GM12878 (cell line): ENCODE results near the gene ANKRD16. TPM values are rescaled to one million over a fixed set of nuclear protein-coding genes. Genes with fewer than 3 reads are reported as not detected.

ENCODE experiments used
- ATAC-seq: fragments of 200-7000 bp; cut with Tn5 transposase; 3 replicates; pipeline ENCODE4 v1.9.1; 2020; ENCODE audit warnings: mild to moderate bottlenecking, moderate library complexity
- BruUV-seq: library from RNA; stranded (reverse); fragments of 400-500 nt; replicated peaks from 2 replicates; lab custom pipeline; 2021; lab: Mats Ljungman, UMichigan
- CTCF ChIA-PET: fragments of 300-600 bp; sonication (Branson Sonifier 250); formaldehyde crosslinking; extraction: SDS; loops from one replicate; lab custom pipeline; 2021; ENCODE audit warnings: inconsistent platforms; lab: Yijun Ruan, JAX
- POLR2A ChIA-PET: fragments of 350-600 bp; formaldehyde crosslinking; extraction: SDS; loops from one replicate; lab custom pipeline; 2021; ENCODE audit warnings: inconsistent platforms; lab: Charles Lee
- RAD21 ChIA-PET: fragments of 300-600 bp; sonication (Branson Sonifier 250); formaldehyde crosslinking; loops from one replicate; lab custom pipeline; 2023; ENCODE audit warnings: antibody characterized with exemption; ENCODE audit not compliant: unreplicated experiment; lab: Charles Lee
- SMC1A ChIA-PET: fragments of 300-600 bp; sonication (Branson Sonifier 250); formaldehyde crosslinking; loops from one replicate; lab custom pipeline; 2023; ENCODE audit not compliant: unreplicated experiment, uncharacterized antibody; lab: Charles Lee
- DNase-seq: peaks from one replicate; pipeline ENCODE4 v3.0.0-alpha.2; 2011; ENCODE audit warnings: low read depth, low spot score
- FAIRE-seq: peaks from 3 replicates; lab custom pipeline; 2011; peaks lifted over from hg19 to GRCh38; lab: Jason Lieb, UNC
- H2AFZ ChIP-seq: 2 replicates; pipeline ENCODE4 v1.6.0; 2011; ENCODE audit warnings: low read depth, low read length, control low read depth; ENCODE audit not compliant: control insufficient read depth
- H3K27ac ChIP-seq: 2 replicates; pipeline ENCODE4 v1.5.1; 2011; ENCODE audit warnings: control low read depth; ENCODE audit not compliant: control insufficient read depth, insufficient read depth
- H3K27me3 ChIP-seq, 2 experiments: replicated peaks in 1 of 2; 2 replicates each; pipeline versions ENCODE4 v1.6.0 to v1.6.1; 2011; ENCODE audit warnings: low read length in 1 of 2; ENCODE audit not compliant: control insufficient read depth in 2 of 2, insufficient read depth in 2 of 2
- H3K36me3 ChIP-seq, 2 experiments: 2 replicates each; pipeline ENCODE4 v1.5.1; 2011; ENCODE audit warnings: low read length in 1 of 2; ENCODE audit not compliant: control insufficient read depth in 2 of 2, insufficient read depth in 2 of 2
- H3K4me1 ChIP-seq: 2 replicates; pipeline ENCODE4 v1.6.1; 2011; ENCODE audit warnings: mild to moderate bottlenecking, low read length, moderate library complexity, mixed read lengths; ENCODE audit not compliant: control insufficient read depth, insufficient read depth
- H3K4me2 ChIP-seq: 2 replicates; pipeline ENCODE4 v1.6.0; 2011; ENCODE audit warnings: control low read depth; ENCODE audit not compliant: control insufficient read depth, insufficient read depth
- H3K4me3 ChIP-seq: fragments of 200-600 bp; sonication (generic); 2 replicates; pipeline ENCODE4 v1.5.1; 2016
- H3K79me2 ChIP-seq: 2 replicates; pipeline ENCODE4 v1.6.0; 2011; ENCODE audit warnings: low read length; ENCODE audit not compliant: control insufficient read depth, insufficient read depth
- H3K9ac ChIP-seq: 2 replicates; pipeline ENCODE4 v1.8.0; 2011; ENCODE audit warnings: low read length, control low read depth, mixed read lengths; ENCODE audit not compliant: control insufficient read depth, insufficient read depth
- H3K9me3 ChIP-seq: replicated peaks from 3 replicates; pipeline ENCODE4 v1.5.1; 2011; ENCODE audit warnings: mild to moderate bottlenecking, low read length; ENCODE audit not compliant: control insufficient read depth, insufficient read depth
- H4K20me1 ChIP-seq: 2 replicates; pipeline ENCODE4 v1.6.0; 2011; ENCODE audit not compliant: control insufficient read depth, insufficient read depth
- ATF3 ChIP-seq: IDR thresholded peaks from 2 replicates; pipeline ENCODE4 v1.6.1; 2011; ENCODE audit warnings: low read depth, mild to moderate bottlenecking, low read length, moderate library complexity, borderline replicate concordance; ENCODE audit errors: extremely low read depth
- BCL11A ChIP-seq: IDR thresholded peaks from 2 replicates; pipeline ENCODE4 v1.6.1; 2011; ENCODE audit warnings: low read depth, low read length
- BHLHE40 ChIP-seq, 2 experiments: fragments of 450-650 bp in 1 of 2; IDR thresholded peaks; 2 replicates each; pipeline ENCODE4 v1.6.1; 2011 to 2017; ENCODE audit warnings: low read depth in 2 of 2, borderline replicate concordance in 1 of 2, improper control_type of control experiment in 1 of 2, low read length in 1 of 2, mild to moderate bottlenecking in 1 of 2
- DPF2 ChIP-seq: fragments of 450-650 bp; IDR thresholded peaks from 2 replicates; pipeline ENCODE4 v1.6.1; 2017; ENCODE audit warnings: mild to moderate bottlenecking
- E2F4 ChIP-seq: IDR thresholded peaks from 2 replicates; pipeline ENCODE4 v1.6.1; 2012; ENCODE audit warnings: low read depth, low read length, improper control_type of control experiment
- FOXK2 ChIP-seq: fragments of 450-650 bp; IDR thresholded peaks from 2 replicates; pipeline ENCODE4 v1.6.1; 2017; ENCODE audit warnings: mild to moderate bottlenecking, moderate library complexity
- IKZF1 ChIP-seq: fragments of 450-650 bp; conservative IDR thresholded peaks from 2 replicates; pipeline ENCODE4 v1.6.1; 2017; ENCODE audit warnings: antibody characterized with exemption, mild to moderate bottlenecking
- IRF4 ChIP-seq: IDR thresholded peaks from 2 replicates; pipeline ENCODE4 v1.6.1; 2011; ENCODE audit warnings: low read depth, low read length
- MEF2B ChIP-seq: fragments of 450-650 bp; IDR thresholded peaks from 2 replicates; pipeline ENCODE4 v1.6.1; 2018; ENCODE audit warnings: mild to moderate bottlenecking, moderate library complexity; ENCODE audit not compliant: partially characterized antibody, poor library complexity, severe bottlenecking
- NR2C1 ChIP-seq: fragments of 450-650 bp; IDR thresholded peaks from 2 replicates; pipeline ENCODE4 v1.6.1; 2017; ENCODE audit warnings: antibody characterized with exemption, mild to moderate bottlenecking, moderate library complexity
- NR2F1 ChIP-seq: fragments of 450-650 bp; conservative IDR thresholded peaks from 2 replicates; pipeline ENCODE4 v1.6.1; 2017; ENCODE audit warnings: mild to moderate bottlenecking
- PKNOX1 ChIP-seq: fragments of 450-650 bp; IDR thresholded peaks from 2 replicates; pipeline ENCODE4 v1.6.1; 2016; ENCODE audit warnings: mild to moderate bottlenecking
- RFX5 ChIP-seq: IDR thresholded peaks from 2 replicates; pipeline ENCODE4 v1.6.1; 2011; ENCODE audit warnings: low read depth, low read length, improper control_type of control experiment
- RUNX3 ChIP-seq: IDR thresholded peaks from 2 replicates; pipeline ENCODE4 v1.6.1; 2012; ENCODE audit warnings: low read length, inconsistent platforms
- TAF1 ChIP-seq: IDR thresholded peaks from 2 replicates; pipeline ENCODE4 v1.6.1; 2011; ENCODE audit warnings: mild to moderate bottlenecking, low read depth, low read length, borderline replicate concordance
- TCF7 ChIP-seq: IDR thresholded peaks from 2 replicates; pipeline ENCODE4 v1.6.1; 2014; ENCODE audit warnings: antibody characterized with exemption, borderline replicate concordance
- ZBED1 ChIP-seq: IDR thresholded peaks from 2 replicates; pipeline ENCODE4 v1.6.1; 2016; ENCODE audit warnings: borderline replicate concordance
- WGBS: methylation state at CpG from one replicate; pipeline ENCODE4 v1.1.6; 2016; ENCODE audit warnings: low lambda C conversion rate; ENCODE audit not compliant: insufficient replicate concordance, insufficient coverage; ENCODE audit errors: missing lambda C conversion rate; 5-methylcytosine and 5-hydroxymethylcytosine counted together
- in situ Hi-C: fragments of 300-500 bp; cut with MboI; formaldehyde crosslinking; loops from 9 replicates; pipeline ENCODE4 v1.14.3; 2018; ENCODE audit warnings: mixed read lengths
- intact Hi-C: fragments of 100-400 bp; cut with micrococcal nuclease; formaldehyde crosslinking; loops from one replicate; pipeline ENCODE4 v1.14.2; 2022; ENCODE audit not compliant: unreplicated experiment
- polyA plus RNA-seq, 11 experiments: library from polyadenylated mRNA; depleted of rRNA in 4 of 11; unstranded in 6 of 11; stranded (reverse) in 5 of 11; fragments of >200 nt; fragmentation: Nextera tagmentation in 4 of 11; fragmentation: Illumina TruSeq in 1 of 11; extraction: Ambion mirVana in 4 of 11; extraction: Trizol in 1 of 11; gene quantifications; 1 replicate in 1 of 11; 2 replicates in 10 of 11; pipeline versions ENCODE4 v1.2.1 to v1.2.3, GENCODE V29; 2011 to 2016; ENCODE audit warnings: inconsistent platforms in 2 of 11, missing spikeins in 2 of 11, low read depth in 1 of 11
- total RNA-seq, 4 experiments: library from RNA; depleted of rRNA in 3 of 4; stranded (reverse); fragments of >200 nt in 3 of 4; fragmentation: Illumina TruSeq in 1 of 4; extraction: Trizol in 1 of 4; gene quantifications; 2 replicates each; pipeline versions ENCODE4 v1.2.1 to v1.2.3, GENCODE V29; 2013 to 2021

The ANKRD16 gene
- total and polyA plus RNA-seq, 10 of the 15 experiments (the other 5 are each of a cell fraction or from before 2014, with no cell fraction given), result 0.57 to 13.6 (median 4.4) TPM

GRCh38 chr10:5831446-5831782 is 58.3 kb downstream of the ANKRD16 start (continued):
- TF ChIP-seq ATF3, result no peak
- TF ChIP-seq TAF1, result no peak
- no peak for TF ChIP-seq ZBED1
- no peak for TF ChIP-seq RFX5
- TF ChIP-seq FOXK2, result no peak
- TF ChIP-seq, all 136 proteins: peak for 0

GRCh38 chr10:5830629-5831445 is 58.9 kb downstream of the ANKRD16 start:
- Histone ChIP-seq H3K4me2 (no peak overlapping the region), H3K4me3 (no peak overlapping the region), H3K27ac (no peak overlapping the region), H3K36me3 (no peaks in the 10 kb centered on the region), H3K4me1 (no peaks in the 10 kb centered on the region), H3K27me3 (no peaks in the 10 kb centered on the region; a peak in 1 of 4 replicates), H3K9ac (no peak overlapping the region), H4K20me1 (no peaks in the 10 kb centered on the region), H3K79me2 (no peaks in the 10 kb centered on the region)
- POLR2A ChIA-PET, result interaction anchor here (0.7 to 1.9 kb wide), 4 partner anchors 10 to 57 kb away, joined by 3 to 5 read pairs (median 4); no protein-coding TSS in a partner anchor
- no peak for FAIRE-seq
- intact Hi-C loops, result no loop called here
- BruUV-seq, result no TSS peak
- no peak for DNase-seq
- WGBS, result 42% methylated on average over 14 of the region's 14 CpGs
- RAD21 ChIA-PET, result interaction anchor here (0.6 to 1.5 kb wide), 6 partner anchors 10 to 32 kb away, joined by 4 to 8 read pairs (median 4); no protein-coding TSS in a partner anchor
- SMC1A ChIA-PET, result interaction anchor here (0.9 to 2.8 kb wide), 6 partner anchors 9 to 22 kb away, joined by 3 to 11 read pairs (median 4); partner anchors contain the start of gene GDI2
- TF ChIP-seq NR2F1, result peak; percentile 95
- peak; percentile 22; the same call in 1 of the 2 replicates for TF ChIP-seq IKZF1
- TF ChIP-seq MEF2B, result peak; percentile 67
- 0 out of 2 replicates have a peak, but pooled peaks have one; percentile 14 for TF ChIP-seq IRF4
- no peak for TF ChIP-seq PKNOX1
- TF ChIP-seq BCL11A, result no peak
- peak; percentile 25; the same call in 1 of the 2 replicates for TF ChIP-seq DPF2
- 0 out of 2 replicates have a peak, but pooled peaks have one; percentile 33 for TF ChIP-seq NR2C1
- TF ChIP-seq TCF7, result peak; percentile 75; the same call in 1 of the 2 replicates
- TF ChIP-seq E2F4, result no peak
- peak; percentile 22 to 65; a peak in 3 of 4 replicates for TF ChIP-seq BHLHE40 (IDR thresholded peaks at IDR 0.05; ENCODE audit: borderline replicate concordance in 1 of 2, low read depth in 2 of 2, low read length in 1 of 2)
- peak; percentile 85 for TF ChIP-seq RUNX3
- TF ChIP-seq, all 136 proteins: peak for 9
- no peak overlapping the region for H2AFZ ChIP-seq
- CTCF ChIA-PET, result interaction anchor here (1.0 to 1.6 kb wide), 3 partner anchors 11 to 32 kb away, joined by 3 to 5 read pairs (median 4); no protein-coding TSS in a partner anchor
- in situ Hi-C loops, result no loop called here
- H3K9me3 ChIP-seq, result no peaks in the 10 kb centered on the region
- ATAC-seq, result peak; percentile 69
